Adipose tissue (tissue), 3 donors: ENCODE data around the gene NARS2. TPM values are rescaled to one million over a fixed set of nuclear protein-coding genes. Genes with fewer than 3 reads are reported as not detected.

Experiments used
- H3K27ac ChIP-seq: one replicate; pipeline ENCODE4 v1.5.1; 2013; ENCODE audit warnings: low read depth, low read length
- WGBS, 3 donors: extraction: QIAGEN DNeasy Blood & Tissue Kit; methylation state at CpG; one replicate each; pipeline ENCODE4 v1.1.7; 2013; 5-methylcytosine and 5-hydroxymethylcytosine counted together
- polyA plus RNA-seq, 3 donors: library from polyadenylated mRNA; stranded (reverse); fragments of 200-250 nt; gene quantifications; one replicate each; pipeline ENCODE4 v1.2.3, GENCODE V29; 2013
- donor health status: healthy with polysubstance abuse.
- donor health status: Bipolar disorder and iron deficiency.
- donor health status: healthy.

NARS2 gene
- polyA plus RNA-seq, 3 donors, result 7.2 to 10.2 (median 8.2) TPM

DNA sequence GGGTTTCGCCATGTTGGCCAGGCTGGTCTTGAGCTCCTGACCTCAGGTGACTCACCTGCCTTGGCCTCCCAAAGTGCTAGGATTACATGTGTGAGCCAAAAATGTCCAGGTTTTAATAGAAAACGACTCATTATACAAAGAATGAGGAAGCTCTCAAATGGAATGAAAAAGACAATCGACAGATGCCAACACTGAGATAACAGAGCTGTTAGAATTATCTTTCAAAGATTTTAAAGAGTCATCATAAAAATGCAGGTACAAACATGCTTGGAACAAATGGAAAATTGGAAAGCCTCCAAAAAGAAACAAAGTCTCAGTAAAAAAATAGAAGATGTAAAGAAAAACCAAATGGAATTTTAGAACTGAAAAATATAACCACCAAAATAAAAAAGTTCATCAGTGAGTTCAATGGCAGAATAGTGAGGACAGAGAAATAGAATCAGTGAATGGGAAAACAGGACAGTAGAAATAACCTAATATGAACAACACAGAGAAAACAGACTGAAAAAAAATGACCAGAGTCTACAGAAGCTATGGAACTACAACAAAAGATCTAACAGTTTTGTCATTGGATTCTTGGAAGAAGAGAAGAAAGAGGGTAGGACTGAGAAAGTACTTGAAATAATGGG is 168.0 kb downstream of the NARS2 start:
- H3K27ac ChIP-seq, result no peak overlapping the region
- 83 to 91% (median 86%) methylated on average over 3 of the region's 3 CpGs for WGBS, 3 donors

DNA sequence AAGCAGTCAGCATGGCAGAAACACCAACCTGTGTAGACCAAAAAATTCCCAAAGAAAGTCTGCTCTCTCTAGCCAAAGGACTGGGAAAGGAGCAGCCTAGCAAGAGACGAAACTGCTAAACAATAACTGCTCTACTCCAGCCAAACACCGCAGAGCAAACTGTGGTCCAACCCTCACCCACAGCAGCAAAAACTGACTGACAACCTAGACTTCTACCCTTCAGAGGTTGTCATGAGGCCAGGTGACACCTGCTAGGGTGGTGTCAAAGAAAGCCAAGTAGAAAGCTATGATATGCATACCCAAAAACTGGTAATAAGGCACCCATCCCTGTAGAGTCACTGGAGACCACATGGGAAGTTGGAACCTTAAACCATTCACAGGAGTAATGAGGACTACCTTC is 168.9 kb downstream of the NARS2 start:
- H3K27ac ChIP-seq, result no peak overlapping the region
- 97 to 100% (median 98%) methylated on average over 2 of the region's 2 CpGs for WGBS, 3 donors

DNA sequence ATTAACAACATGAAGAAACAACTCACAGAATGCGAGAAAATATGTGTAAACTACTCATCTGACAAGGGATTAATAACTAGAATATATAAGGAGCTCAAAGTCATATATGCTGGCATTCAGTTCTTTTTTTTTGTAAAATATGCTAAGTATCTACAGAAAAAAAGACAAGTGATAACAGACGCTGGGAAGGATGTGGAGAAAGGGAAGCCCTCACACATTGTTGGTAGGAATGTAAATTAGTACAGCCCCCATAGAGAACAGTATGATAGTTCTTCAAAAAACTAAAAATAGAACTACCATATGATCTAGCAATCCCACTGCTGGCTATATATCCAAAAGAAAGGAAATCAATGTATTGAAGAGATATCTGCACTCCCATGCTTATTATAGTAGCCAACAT is 170.9 kb downstream of the NARS2 start:
- H3K27ac ChIP-seq, result no peak overlapping the region
- 61 to 85% (median 61%) methylated on average over 2 of the region's 2 CpGs for WGBS, 3 donors

DNA sequence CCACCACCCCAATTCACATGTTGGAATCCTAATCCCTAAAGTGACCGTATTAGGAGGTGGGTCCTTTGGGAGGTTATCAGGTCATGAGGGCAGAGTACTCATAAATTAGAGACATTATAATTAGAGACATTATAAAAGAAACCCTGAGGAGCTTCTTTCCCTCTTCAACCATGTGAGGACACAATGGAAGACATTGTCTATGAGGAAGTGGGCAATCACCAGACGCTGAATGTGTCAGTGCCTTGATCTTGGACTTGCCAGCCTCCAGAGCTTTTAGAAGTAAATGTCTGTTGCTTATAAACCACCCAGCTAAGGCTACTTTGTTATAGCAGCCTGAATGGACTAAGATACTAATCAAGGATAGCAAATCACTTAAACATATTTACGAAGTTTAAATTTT is 171.8 kb downstream of the NARS2 start:
- H3K27ac ChIP-seq, result no peak overlapping the region
- 93 to 98% (median 96%) methylated on average over 3 of the region's 3 CpGs for WGBS, 3 donors

DNA sequence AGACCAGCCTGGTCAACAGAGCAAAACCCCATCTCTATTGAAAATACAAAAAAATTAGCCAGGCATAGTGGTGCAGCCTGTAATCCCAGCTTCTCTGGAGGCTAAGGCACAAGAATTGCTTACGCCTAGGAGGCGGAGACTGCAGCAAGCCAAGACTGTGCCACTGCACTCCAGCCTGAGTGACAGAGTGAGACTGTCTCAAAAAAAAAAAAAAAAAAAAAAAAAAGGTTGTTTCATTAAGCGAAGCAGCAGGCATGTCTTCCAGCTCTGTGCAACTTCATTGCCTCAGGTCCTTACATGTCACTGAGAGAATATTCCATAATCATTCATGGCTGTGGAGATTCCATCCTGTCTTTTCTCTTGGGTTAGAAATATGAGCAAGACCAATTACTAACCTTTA is 174.0 kb downstream of the NARS2 start:
- no peak overlapping the region for H3K27ac ChIP-seq
- 93 to 94% (median 94%) methylated on average over 3 of the region's 3 CpGs for WGBS, 3 donors

DNA sequence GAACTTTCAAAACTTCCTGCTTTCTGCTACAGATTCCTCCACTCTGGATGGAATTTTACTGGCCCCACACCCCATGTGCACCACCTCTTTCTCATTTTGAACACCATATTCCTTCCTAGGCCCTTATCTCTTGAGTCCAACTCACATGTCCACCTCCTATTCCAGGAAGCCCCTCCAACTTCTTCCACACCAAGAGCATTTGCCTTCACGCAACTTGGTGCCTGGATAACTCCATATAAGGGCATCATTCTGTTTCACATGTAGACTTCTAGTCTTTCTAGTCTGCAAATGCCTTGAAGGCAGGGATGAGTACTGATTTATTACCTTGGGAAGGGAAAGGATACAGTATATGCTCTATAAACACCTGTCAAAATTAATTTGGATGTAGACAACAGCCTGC is 174.5 kb downstream of the NARS2 start:
- H3K27ac ChIP-seq, result no peak overlapping the region
- WGBS, 3 donors, result 92 to 100% (median 98%) methylated on average over 1 of the region's 1 CpG

DNA sequence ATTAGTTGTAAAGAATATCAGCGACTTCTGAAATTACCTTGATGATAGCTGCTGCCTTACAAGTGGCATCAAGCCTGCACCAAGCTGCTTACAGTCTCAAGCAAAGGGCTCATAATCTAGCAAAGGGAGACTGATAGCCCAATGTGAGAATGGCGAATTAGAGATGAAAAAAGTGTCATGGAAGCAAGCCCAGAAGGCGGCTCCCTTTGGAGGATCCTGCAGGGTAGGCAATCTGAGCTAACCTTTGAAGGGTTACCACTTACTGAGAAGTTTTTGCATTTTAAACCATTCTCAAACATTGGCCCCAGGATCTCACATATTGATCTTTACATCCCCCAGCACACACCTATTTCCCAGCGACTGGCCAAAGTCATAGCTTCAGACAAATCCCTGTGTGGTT is 175.5 kb downstream of the NARS2 start:
- no peak overlapping the region for H3K27ac ChIP-seq
- WGBS, 3 donors, result 80 to 93% (median 90%) methylated on average over 4 of the region's 4 CpGs

DNA sequence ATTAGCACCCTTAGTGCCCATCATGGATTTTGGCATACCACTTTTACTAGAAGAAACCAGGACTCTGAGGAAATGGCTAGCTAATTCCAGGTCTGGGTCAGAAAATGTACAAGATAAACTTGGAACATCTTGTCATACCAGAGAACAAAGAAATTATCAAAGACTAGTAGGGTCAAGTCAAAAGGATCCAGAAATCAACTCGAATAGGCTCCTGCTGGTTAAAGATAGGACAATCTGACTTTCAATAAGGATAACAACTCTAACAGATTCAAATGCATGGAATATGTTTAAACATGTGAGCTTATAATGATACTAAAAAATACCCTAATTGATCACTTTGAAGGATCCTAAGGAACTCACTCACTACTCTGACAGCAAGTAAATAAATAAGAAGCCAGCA is 175.9 kb downstream of the NARS2 start:
- WGBS, 3 donors, result 84 to 94% (median 90%) methylated on average over 1 of the region's 1 CpG
- H3K27ac ChIP-seq, result no peak overlapping the region

DNA sequence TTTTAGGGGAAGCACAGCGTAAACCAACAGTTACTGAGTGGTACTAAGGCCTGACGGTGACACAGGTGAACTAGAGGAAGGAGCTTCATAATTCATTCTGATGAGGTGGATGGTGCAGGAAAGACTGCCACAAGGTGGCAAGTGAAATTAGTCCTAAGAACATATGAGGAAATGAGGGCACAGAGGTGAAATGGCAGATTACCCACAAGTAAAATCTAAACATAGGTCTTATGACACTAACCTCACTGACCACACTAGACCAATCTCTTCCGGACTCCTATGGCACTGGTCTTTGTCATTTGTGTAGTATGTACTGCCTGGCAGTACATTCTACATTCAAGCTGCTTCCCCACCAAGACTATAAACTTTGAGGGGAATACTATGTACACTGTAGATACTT is 177.3 kb downstream of the NARS2 start:
- 64 to 91% (median 66%) methylated on average over 3 of the region's 3 CpGs for WGBS, 3 donors
- no peak overlapping the region for H3K27ac ChIP-seq

DNA sequence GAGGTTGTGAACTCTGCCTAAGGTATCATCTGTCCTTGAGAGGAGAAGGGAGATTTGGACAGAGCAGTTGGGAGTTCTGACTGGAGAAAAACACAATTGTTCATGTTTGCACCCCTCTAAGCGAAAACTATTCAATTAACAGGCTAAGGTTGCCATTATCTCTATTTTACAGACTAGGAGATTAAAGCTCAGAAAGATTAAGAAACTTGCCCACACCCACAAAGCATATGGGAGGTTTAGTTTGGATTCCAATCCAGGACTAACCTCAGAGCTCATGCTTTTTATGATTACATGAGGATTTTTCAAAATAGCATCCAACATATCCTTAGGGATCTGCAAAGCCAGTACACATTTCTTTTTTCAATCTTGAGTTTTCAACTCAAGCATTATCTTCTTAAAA is 179.1 kb downstream of the NARS2 start:
- H3K27ac ChIP-seq, result no peak overlapping the region
- 82 to 93% (median 91%) methylated on average over 1 of the region's 1 CpG for WGBS, 3 donors

DNA sequence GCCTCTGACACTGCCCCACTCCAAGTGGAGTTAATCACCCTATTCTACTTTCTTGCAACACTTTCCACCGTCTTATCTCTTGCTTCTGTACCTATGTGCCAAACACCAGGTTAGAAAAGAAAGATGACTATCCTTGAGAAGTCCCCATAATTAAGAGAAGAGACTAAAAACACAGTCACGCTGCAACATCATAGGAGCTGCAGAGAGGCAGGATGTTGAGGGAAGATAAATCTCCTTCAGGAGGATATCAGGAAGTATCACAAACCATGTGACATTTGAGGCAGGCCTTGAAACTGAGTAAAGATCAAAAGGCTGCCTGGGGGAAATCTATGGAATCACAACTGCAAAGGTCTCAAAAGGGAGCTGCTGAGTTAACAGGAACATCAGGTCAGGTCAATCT is 181.8 kb downstream of the NARS2 start:
- 41 to 57% (median 43%) methylated on average over 2 of the region's 2 CpGs for WGBS, 3 donors
- H3K27ac ChIP-seq, result no peak overlapping the region

DNA sequence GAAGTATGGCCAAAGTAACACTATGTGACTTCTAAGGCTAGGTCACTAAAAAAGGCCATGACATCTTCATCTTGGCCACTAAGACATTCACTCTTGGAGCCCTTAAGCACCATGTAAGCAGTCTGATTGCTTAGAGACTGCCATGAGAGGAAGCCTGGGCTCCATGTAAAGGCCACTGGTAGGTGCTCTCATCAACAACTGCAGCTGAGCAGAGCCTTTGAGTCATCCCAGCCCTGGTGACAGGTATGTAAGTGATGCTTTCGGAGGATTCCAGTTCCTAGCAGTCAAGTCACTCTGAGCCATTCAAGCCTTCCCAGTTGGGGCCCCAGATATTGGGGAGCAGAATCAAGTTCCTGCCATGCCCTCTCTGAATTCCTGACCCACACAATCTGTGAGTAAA is 183.2 kb downstream of the NARS2 start:
- 95 to 98% (median 96%) methylated on average over 1 of the region's 1 CpG for WGBS, 3 donors
- H3K27ac ChIP-seq, result no peak overlapping the region

DNA sequence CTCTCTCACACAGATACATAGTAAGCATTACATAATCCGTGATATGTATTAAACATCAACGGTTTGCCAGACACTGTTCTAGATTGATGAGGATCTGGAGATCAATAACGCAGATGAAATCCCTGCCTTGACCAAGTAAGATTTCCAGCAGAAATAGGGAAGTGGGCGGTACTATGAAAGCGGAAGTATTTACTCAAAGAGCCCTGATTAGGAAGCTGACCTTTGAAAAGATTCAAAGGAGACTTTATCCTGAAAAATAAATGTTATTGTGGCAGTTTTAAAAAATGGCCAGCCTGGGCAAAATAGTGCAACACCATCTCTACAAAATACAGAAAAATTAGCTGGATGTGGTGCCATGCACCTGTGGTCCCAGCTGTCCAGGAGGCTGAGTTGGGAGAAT is 183.9 kb downstream of the NARS2 start:
- WGBS, 3 donors, result 58 to 65% (median 59%) methylated on average over 5 of the region's 5 CpGs
- H3K27ac ChIP-seq, result no peak overlapping the region

DNA sequence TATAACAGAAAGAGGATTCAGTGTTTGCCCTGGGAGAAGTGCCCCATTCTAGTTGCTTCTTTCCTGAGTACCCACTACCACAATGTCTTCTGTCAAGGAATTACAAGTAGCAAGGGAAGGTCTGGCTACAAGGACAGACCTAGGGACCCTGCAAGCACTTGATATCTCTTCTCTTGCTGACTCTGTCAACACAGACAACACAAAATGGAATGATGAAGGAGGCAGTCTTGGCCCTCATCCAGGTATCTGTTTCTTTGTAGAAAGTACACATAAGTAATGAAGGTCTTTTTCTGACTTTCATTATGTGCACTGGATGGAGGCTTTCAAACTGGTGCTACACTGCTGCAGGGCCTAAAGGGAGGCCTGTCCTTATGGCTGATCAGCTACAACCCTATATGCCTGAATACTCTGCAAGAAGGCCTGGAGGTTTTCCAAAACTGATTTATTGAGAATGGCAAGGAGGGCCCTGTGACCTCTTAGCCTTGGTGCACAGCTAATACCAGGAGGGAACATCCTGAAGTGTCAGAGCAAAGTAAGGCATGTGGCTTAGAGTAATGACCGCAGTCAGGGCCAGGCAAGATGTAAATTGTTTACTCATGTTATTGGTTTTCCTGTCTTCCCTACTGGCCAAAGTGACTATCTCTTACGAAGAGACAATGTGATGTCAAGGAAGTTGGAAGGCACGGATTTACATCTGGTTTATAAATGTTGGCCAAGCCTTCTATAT is 188.3 kb downstream of the NARS2 start:
- H3K27ac ChIP-seq, result no peak overlapping the region
- WGBS, 3 donors, result 82 to 93% (median 92%) methylated on average over 3 of the region's 3 CpGs

Other genes with a start within 250 kb of the NARS2 start
- gene GAB2, start 157.0 kb downstream of the NARS2 start, polyA plus RNA-seq, result 10 to 100 TPM in 2 of 3 donors, 1 to 10 TPM in 1; 5.3 to 24.9 (median 22.8) TPM